Nephron progenitor cell (in vitro differentiated cells): ENCODE data around the gene AGBL4.

Experiments used
- DNase-seq: peaks from one replicate; pipeline ENCODE4 v3.0.0; 2021
- H3K27ac Mint-ChIP-seq: 2 replicates; pipeline ENCODE4 v1.8.0; 2021; ENCODE audit warnings: mild to moderate bottlenecking, moderate library complexity, mixed read lengths
- H3K27me3 Mint-ChIP-seq: 2 replicates; pipeline ENCODE4 v1.8.0; 2021; ENCODE audit warnings: mild to moderate bottlenecking, low read depth, mixed read lengths; ENCODE audit not compliant: poor library complexity
- H3K36me3 Mint-ChIP-seq: 2 replicates; pipeline ENCODE4 v1.8.0; 2021; ENCODE audit warnings: low read depth, mixed read lengths
- H3K4me1 Mint-ChIP-seq: 2 replicates; pipeline ENCODE4 v1.8.0; 2021; ENCODE audit warnings: mixed read lengths
- H3K4me3 Mint-ChIP-seq: 2 replicates; pipeline ENCODE4 v1.8.0; 2021; ENCODE audit warnings: mild to moderate bottlenecking, moderate library complexity, mixed read lengths
- H3K9me3 Mint-ChIP-seq: 2 replicates; pipeline ENCODE4 v1.8.0; 2021; ENCODE audit warnings: mild to moderate bottlenecking, moderate library complexity, mixed read lengths
- CTCF ChIP-seq: fragments of 200-600 bp; sonication (generic); IDR thresholded peaks from 2 replicates; pipeline ENCODE4 v1.5.0; 2021; ENCODE audit warnings: antibody characterized with exemption

Gene AGBL4

GRCh38 chr1:48803474-48803873, 1220.3 kb downstream of the AGBL4 start:
- no peaks in the 10 kb centered on the region for H3K4me1 Mint-ChIP-seq
- no peak for TF ChIP-seq CTCF
- H3K9me3 Mint-ChIP-seq, result peaks cover 3% of the 10 kb centered on the region
- H3K27me3 Mint-ChIP-seq, result peaks cover 12% of the 10 kb centered on the region
- no peaks in the 10 kb centered on the region for H3K36me3 Mint-ChIP-seq
- H3K27ac Mint-ChIP-seq, result no peak overlapping the region
- no peak overlapping the region for H3K4me3 Mint-ChIP-seq
- no peak for DNase-seq

GRCh38 chr1:48794816-48795215, 1228.9 kb downstream of the AGBL4 start:
- no peak for TF ChIP-seq CTCF
- H3K27me3 Mint-ChIP-seq, result peaks cover 24% of the 10 kb centered on the region
- H3K9me3 Mint-ChIP-seq, result no peaks in the 10 kb centered on the region
- H3K27ac Mint-ChIP-seq, result no peak overlapping the region
- no peak overlapping the region for H3K4me3 Mint-ChIP-seq
- H3K36me3 Mint-ChIP-seq, result no peaks in the 10 kb centered on the region
- no peaks in the 10 kb centered on the region for H3K4me1 Mint-ChIP-seq
- DNase-seq, result no peak

- no peak for DNase-seq
- Mint-ChIP-seq H3K9me3 (no peaks in the 10 kb centered on the region), H3K4me1 (no peaks in the 10 kb centered on the region), H3K27me3 (peaks cover 22% of the 10 kb centered on the region), H3K27ac (no peak overlapping the region), H3K36me3 (no peaks in the 10 kb centered on the region), H3K4me3 (no peak overlapping the region)
- no peak for TF ChIP-seq CTCF
Observed at GRCh38 chr1:48793863-48794262, 1229.9 kb downstream of the AGBL4 start.

- Mint-ChIP-seq H3K4me3 (no peak overlapping the region), H3K27me3 (peaks cover 24% of the 10 kb centered on the region), H3K4me1 (no peaks in the 10 kb centered on the region), H3K36me3 (no peaks in the 10 kb centered on the region), H3K27ac (no peak overlapping the region), H3K9me3 (no peaks in the 10 kb centered on the region)
- TF ChIP-seq CTCF, result no peak
- DNase-seq, result no peak
Observed at GRCh38 chr1:48792961-48793360, 1230.8 kb downstream of the AGBL4 start.

GRCh38 chr1:48790397-48790796, 1233.4 kb downstream of the AGBL4 start:
- no peak overlapping the region for H3K27ac Mint-ChIP-seq
- no peak overlapping the region for H3K4me3 Mint-ChIP-seq
- H3K9me3 Mint-ChIP-seq, result no peaks in the 10 kb centered on the region
- peaks cover 35% of the 10 kb centered on the region for H3K27me3 Mint-ChIP-seq
- H3K36me3 Mint-ChIP-seq, result no peaks in the 10 kb centered on the region
- TF ChIP-seq CTCF, result no peak
- no peaks in the 10 kb centered on the region for H3K4me1 Mint-ChIP-seq
- DNase-seq, result no peak

GRCh38 chr1:48789903-48790302, 1233.9 kb downstream of the AGBL4 start:
- TF ChIP-seq CTCF, result no peak
- Mint-ChIP-seq H3K36me3 (no peaks in the 10 kb centered on the region), H3K9me3 (no peaks in the 10 kb centered on the region), H3K27ac (no peak overlapping the region), H3K4me3 (no peak overlapping the region), H3K4me1 (no peaks in the 10 kb centered on the region), H3K27me3 (peaks cover 33% of the 10 kb centered on the region)
- no peak for DNase-seq
